Activated CD4-positive, alpha-beta T cell treated with anti-CD3 and anti-CD28 coated beads, Interleukin-2, Interleukin-4, amounts not matched to agents 100 ng/mL and 50 ng/mL, durations not matched to agents 16 hours and 8 hours (primary cell): ENCODE data around the gene KNDC1.
"Not testable (repeated sequence)": the region's sequence is repeated elsewhere in the genome, so short reads cannot be mapped to it uniquely, and the experiment has no call there.

Source experiments
- DNase-seq: peaks from one replicate; pipeline ENCODE4 v3.0.0-alpha.2; 2020; ENCODE audit warnings: low spot score

KNDC1 gene

GRCh38 chr10:133162910-133163856, 3.2 kb downstream of the KNDC1 start:
- DNase-seq, result no peak

GRCh38 chr10:133163889-133164815, 4.1 kb downstream of the KNDC1 start:
- no peak for DNase-seq

GRCh38 chr10:133164816-133165555, 5.0 kb downstream of the KNDC1 start:
- no peak for DNase-seq

GRCh38 chr10:133165556-133166503, 5.8 kb downstream of the KNDC1 start:
- DNase-seq, result no peak

GRCh38 chr10:133166504-133166827, 6.4 kb downstream of the KNDC1 start:
- DNase-seq, result no peak

GRCh38 chr10:133166828-133167692, 7.0 kb downstream of the KNDC1 start:
- DNase-seq, result no peak

GRCh38 chr10:133167693-133168616, 7.9 kb downstream of the KNDC1 start:
- DNase-seq, result no peak

- no peak for DNase-seq
Observed at GRCh38 chr10:133168617-133169031, 8.6 kb downstream of the KNDC1 start.

- DNase-seq, result no peak
Observed at GRCh38 chr10:133169173-133169947, 9.3 kb downstream of the KNDC1 start.

GRCh38 chr10:133170092-133170491, 10.1 kb downstream of the KNDC1 start:
- DNase-seq, result no peak

GRCh38 chr10:133173860-133174640, 14.0 kb downstream of the KNDC1 start:
- no peak for DNase-seq

GRCh38 chr10:133174689-133175263, 14.8 kb downstream of the KNDC1 start:
- DNase-seq, result no peak

- not testable (repeated sequence) for DNase-seq
Observed at GRCh38 chr10:133175624-133176023, 15.6 kb downstream of the KNDC1 start.

- DNase-seq, result no peak
Observed at GRCh38 chr10:133176546-133176945, 16.5 kb downstream of the KNDC1 start.

- DNase-seq, result no peak
Observed at GRCh38 chr10:133177380-133178157, 17.6 kb downstream of the KNDC1 start.
